Measurements from ENCODE around the gene CTIF.

CTIF gene

GRCh38 chr18:48620071-48620470 lies 81.2 kb downstream of the CTIF start:
- DNase-seq (ENCODE audit: insufficient read length, low spot score) (no peak), FAIRE-seq (no peak)
- TF ChIP-seq POLR2AphosphoS5 (IDR thresholded peaks at IDR 0.05; ENCODE audit: low read depth, low read length), result no peak
- no peak for TF ChIP-seq POU2F2 (IDR thresholded peaks at IDR 0.05; ENCODE audit: low read depth, low read length)
- TF ChIP-seq PAX5 (IDR thresholded peaks at IDR 0.05; ENCODE audit: insufficient read depth, low read length, severe bottlenecking), result no peak
- no peak for TF ChIP-seq TAF1 (IDR thresholded peaks at IDR 0.05; ENCODE audit: low read depth, low read length)
- TF ChIP-seq POLR2A (IDR thresholded peaks at IDR 0.05; ENCODE audit: low read depth, low read length), result no peak
- no peak for TF ChIP-seq SPI1 (IDR thresholded peaks at IDR 0.05; ENCODE audit: low read depth, low read length)

DNA sequence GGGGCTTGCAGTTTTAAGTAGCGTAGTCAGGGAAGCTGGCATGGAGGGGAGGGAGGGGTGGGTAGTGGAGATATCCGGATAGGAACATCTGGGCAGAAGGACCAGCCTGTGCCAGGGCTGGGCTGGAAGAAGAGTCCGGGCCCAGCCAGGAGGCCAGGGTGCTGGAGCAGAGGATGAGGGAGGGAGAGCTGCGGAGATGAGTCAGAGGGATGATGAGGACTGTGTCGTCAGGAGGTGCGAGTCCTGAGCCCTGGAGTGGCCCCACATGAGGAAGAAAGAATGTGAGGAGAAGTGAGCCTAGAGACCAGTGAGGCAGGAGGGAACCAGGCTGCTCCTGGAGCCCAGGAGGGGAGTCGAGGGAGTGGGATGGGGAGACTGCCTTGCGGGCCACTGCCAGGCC lies 82.4 kb downstream of the CTIF start:
- TF ChIP-seq PAX5 (IDR thresholded peaks at IDR 0.05; ENCODE audit: insufficient read depth, low read length, severe bottlenecking) (no peak), TAF1 (IDR thresholded peaks at IDR 0.05; ENCODE audit: low read depth, low read length) (no peak), SPI1 (IDR thresholded peaks at IDR 0.05; ENCODE audit: low read depth, low read length) (no peak), POU2F2 (IDR thresholded peaks at IDR 0.05; ENCODE audit: low read depth, low read length) (no peak), POLR2AphosphoS5 (IDR thresholded peaks at IDR 0.05; ENCODE audit: low read depth, low read length) (no peak), POLR2A (IDR thresholded peaks at IDR 0.05; ENCODE audit: low read depth, low read length) (no peak)
- FAIRE-seq (no peak), DNase-seq (ENCODE audit: insufficient read length, low spot score) (no peak)

- TF ChIP-seq POU2F2 (IDR thresholded peaks at IDR 0.05; ENCODE audit: low read depth, low read length) (no peak), POLR2A (IDR thresholded peaks at IDR 0.05; ENCODE audit: low read depth, low read length) (no peak), TAF1 (IDR thresholded peaks at IDR 0.05; ENCODE audit: low read depth, low read length) (no peak)
- FAIRE-seq (no peak), DNase-seq (ENCODE audit: insufficient read length, low spot score) (no peak)
These were observed 83.2 kb downstream of the CTIF start for GRCh38 chr18:48621815-48622555.

DNA sequence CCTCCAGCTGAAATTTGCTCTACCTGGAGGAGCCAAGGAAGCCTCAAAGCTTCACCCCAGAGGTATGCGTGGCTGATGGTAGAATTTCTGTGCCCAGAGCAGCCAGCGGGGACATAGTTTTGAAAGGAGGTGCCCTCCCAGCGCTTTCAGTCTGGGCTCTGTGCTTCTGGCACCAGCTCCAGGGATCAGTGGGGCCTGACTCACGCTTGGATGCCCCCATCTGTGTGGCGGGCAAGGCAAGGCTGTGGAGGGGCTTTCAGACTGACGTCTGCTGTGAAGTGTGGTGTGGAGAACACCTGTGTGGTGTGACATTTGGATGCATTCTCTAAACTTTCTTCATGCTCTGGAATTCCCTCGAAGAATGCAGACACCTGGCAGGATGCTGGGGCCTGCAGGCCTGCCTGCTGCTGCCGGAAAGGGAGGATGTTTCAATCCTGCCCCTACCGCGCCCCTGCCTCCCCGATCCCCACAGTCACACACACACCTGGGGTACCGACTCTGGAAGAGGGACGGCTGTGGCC lies 84.1 kb downstream of the CTIF start:
- no peak for DNase-seq (ENCODE audit: insufficient read length, low spot score)
- no peak for FAIRE-seq
- no peak for TF ChIP-seq PAX5 (IDR thresholded peaks at IDR 0.05; ENCODE audit: insufficient read depth, low read length, severe bottlenecking)
- no peak for TF ChIP-seq TAF1 (IDR thresholded peaks at IDR 0.05; ENCODE audit: low read depth, low read length)
- no peak for TF ChIP-seq SPI1 (IDR thresholded peaks at IDR 0.05; ENCODE audit: low read depth, low read length)
- no peak for TF ChIP-seq POU2F2 (IDR thresholded peaks at IDR 0.05; ENCODE audit: low read depth, low read length)
- TF ChIP-seq POLR2A (IDR thresholded peaks at IDR 0.05; ENCODE audit: low read depth, low read length), result no peak
- no peak for TF ChIP-seq POLR2AphosphoS5 (IDR thresholded peaks at IDR 0.05; ENCODE audit: low read depth, low read length)

DNA sequence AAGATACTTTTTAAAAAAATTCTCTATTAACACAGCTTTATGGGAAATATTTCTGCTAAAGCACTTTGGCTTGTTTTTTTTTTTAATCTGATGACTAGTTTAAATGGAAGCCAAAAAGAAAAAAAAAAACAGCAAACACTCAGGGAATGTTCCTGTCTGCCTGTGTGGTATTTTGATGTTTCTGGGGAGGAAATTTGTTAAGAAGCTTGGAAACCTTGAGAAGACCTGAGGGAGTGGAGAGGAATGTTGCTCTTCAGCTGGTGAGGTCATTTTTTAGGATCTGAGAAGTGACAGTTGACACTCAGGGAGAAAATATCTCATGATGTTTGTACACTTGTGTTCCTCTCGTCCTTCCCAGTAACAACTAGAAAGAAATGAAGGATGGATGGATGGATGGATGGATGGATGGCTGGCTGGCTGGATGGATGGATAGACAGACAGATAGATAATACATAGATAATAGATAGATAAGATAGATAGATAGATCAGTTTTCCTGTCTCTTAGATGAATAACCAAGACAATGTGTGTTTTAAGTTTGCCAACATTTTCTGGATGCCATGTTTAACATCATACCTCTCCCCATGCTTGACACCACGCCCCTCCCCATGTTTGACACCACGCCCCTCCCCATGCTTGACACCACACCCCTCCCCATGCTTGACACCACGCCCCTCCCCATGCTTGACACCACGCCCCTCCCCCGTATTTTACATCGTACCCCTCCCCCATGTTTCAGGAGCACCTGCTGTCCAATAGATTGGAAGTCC lies 84.8 kb downstream of the CTIF start:
- TF ChIP-seq POU2F2 (IDR thresholded peaks at IDR 0.05; ENCODE audit: low read depth, low read length), result no peak
- no peak for TF ChIP-seq TAF1 (IDR thresholded peaks at IDR 0.05; ENCODE audit: low read depth, low read length)
- no peak for TF ChIP-seq POLR2AphosphoS5 (IDR thresholded peaks at IDR 0.05; ENCODE audit: low read depth, low read length)
- TF ChIP-seq PAX5 (IDR thresholded peaks at IDR 0.05; ENCODE audit: insufficient read depth, low read length, severe bottlenecking), result no peak
- TF ChIP-seq SPI1 (IDR thresholded peaks at IDR 0.05; ENCODE audit: low read depth, low read length), result no peak
- TF ChIP-seq POLR2A (IDR thresholded peaks at IDR 0.05; ENCODE audit: low read depth, low read length), result no peak
- FAIRE-seq, result no peak
- no peak for DNase-seq (ENCODE audit: insufficient read length, low spot score)

GRCh38 chr18:48624856-48625255 lies 86.0 kb downstream of the CTIF start:
- FAIRE-seq (no peak), DNase-seq (ENCODE audit: insufficient read length, low spot score) (no peak)
- TF ChIP-seq SPI1 (IDR thresholded peaks at IDR 0.05; ENCODE audit: low read depth, low read length) (no peak), POLR2A (IDR thresholded peaks at IDR 0.05; ENCODE audit: low read depth, low read length) (no peak)

GRCh38 chr18:48627216-48627615 lies 88.4 kb downstream of the CTIF start:
- no peak for FAIRE-seq
- no peak for DNase-seq (ENCODE audit: insufficient read length, low spot score)
- no peak for TF ChIP-seq POU2F2 (IDR thresholded peaks at IDR 0.05; ENCODE audit: low read depth, low read length)
- TF ChIP-seq PAX5 (IDR thresholded peaks at IDR 0.05; ENCODE audit: insufficient read depth, low read length, severe bottlenecking), result no peak
- no peak for TF ChIP-seq TAF1 (IDR thresholded peaks at IDR 0.05; ENCODE audit: low read depth, low read length)
- no peak for TF ChIP-seq POLR2A (IDR thresholded peaks at IDR 0.05; ENCODE audit: low read depth, low read length)
- TF ChIP-seq SPI1 (IDR thresholded peaks at IDR 0.05; ENCODE audit: low read depth, low read length), result no peak
- TF ChIP-seq POLR2AphosphoS5 (IDR thresholded peaks at IDR 0.05; ENCODE audit: low read depth, low read length), result no peak

- DNase-seq (ENCODE audit: insufficient read length, low spot score), result no peak
- TF ChIP-seq POLR2A (IDR thresholded peaks at IDR 0.05; ENCODE audit: low read depth, low read length) (no peak), SPI1 (IDR thresholded peaks at IDR 0.05; ENCODE audit: low read depth, low read length) (no peak)
- FAIRE-seq, result no peak
These were observed 91.0 kb downstream of the CTIF start for GRCh38 chr18:48629730-48630324.

DNA sequence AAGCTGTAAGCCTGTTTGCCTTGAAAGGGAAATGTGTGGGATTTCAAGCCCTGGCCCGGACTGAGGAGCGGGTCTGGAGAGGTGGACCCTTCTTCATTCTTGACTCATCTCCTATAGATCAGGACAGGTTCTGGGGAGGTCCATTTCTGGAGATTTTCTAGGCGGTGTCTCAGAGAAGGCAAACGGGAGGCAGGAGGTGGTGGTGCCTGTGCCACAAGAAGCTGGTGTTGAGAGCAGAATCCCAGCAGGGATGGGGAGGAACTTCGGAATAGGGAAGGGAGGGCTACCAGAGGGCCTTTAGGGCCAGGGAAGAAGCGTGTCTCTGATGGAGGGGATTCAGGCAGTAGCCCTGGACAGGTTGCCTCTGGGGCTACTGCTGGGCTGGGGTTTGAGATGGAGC lies 93.0 kb downstream of the CTIF start:
- DNase-seq (ENCODE audit: insufficient read length, low spot score), result no peak
- no peak for FAIRE-seq
- no peak for TF ChIP-seq SPI1 (IDR thresholded peaks at IDR 0.05; ENCODE audit: low read depth, low read length)

Data from GM12891 (cell line).